HUES48 (cell line): ENCODE results near the gene COBL.
"Not testable (repeated sequence)": the region's sequence is repeated elsewhere in the genome, so short reads cannot be mapped to it uniquely, and the experiment has no call there.

Experiments used
- H3K27ac ChIP-seq: one replicate; pipeline ENCODE4 v1.7.0; 2013; ENCODE audit warnings: low read depth, low read length, inconsistent platforms
- H3K27me3 ChIP-seq: 2 replicates; pipeline ENCODE4 v1.6.1; 2013; ENCODE audit warnings: mild to moderate bottlenecking, low read length; ENCODE audit not compliant: control insufficient read depth, insufficient read depth
- H3K36me3 ChIP-seq: 2 replicates; pipeline ENCODE4 v1.6.1; 2013; ENCODE audit warnings: low read length; ENCODE audit not compliant: control insufficient read depth, insufficient read depth
- H3K4me1 ChIP-seq: 2 replicates; pipeline ENCODE4 v1.6.1; 2013; ENCODE audit warnings: mild to moderate bottlenecking, low read length; ENCODE audit not compliant: control insufficient read depth, insufficient read depth
- H3K4me3 ChIP-seq: 2 replicates; pipeline ENCODE4 v1.5.1; 2013; ENCODE audit warnings: mild to moderate bottlenecking, low read depth, low read length
- H3K9ac ChIP-seq: 2 replicates; pipeline ENCODE4 v1.6.1; 2013; ENCODE audit warnings: mild to moderate bottlenecking, low read depth, low read length, moderate library complexity
- H3K9me3 ChIP-seq: 2 replicates; pipeline ENCODE4 v1.6.1; 2013; ENCODE audit warnings: low read length; ENCODE audit not compliant: control insufficient read depth, insufficient read depth

Gene COBL

DNA sequence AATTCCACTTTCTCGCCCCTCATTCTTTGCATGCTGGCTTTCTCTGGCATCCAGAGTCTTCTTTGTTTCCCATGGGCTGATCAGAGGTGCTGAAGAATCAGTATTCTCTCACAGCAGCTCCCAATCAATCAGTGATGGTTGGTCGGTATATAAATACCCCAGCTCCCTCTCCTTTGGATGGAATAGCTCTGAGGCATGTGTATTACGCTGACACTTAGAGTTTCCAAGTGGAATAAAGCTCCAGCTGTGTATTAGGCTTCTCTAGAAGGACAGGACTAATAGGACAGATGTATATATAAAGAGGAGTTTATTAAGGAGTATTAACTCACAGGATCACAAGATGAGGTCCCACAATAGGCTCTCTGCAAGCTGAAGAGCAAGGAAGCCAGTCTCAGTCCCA, 315.7 kb downstream of the COBL start:
- Histone ChIP-seq H3K27ac (no peak overlapping the region), H3K27me3 (no peaks in the 10 kb centered on the region), H3K4me1 (no peaks in the 10 kb centered on the region), H3K36me3 (no peaks in the 10 kb centered on the region), H3K9me3 (no peaks in the 10 kb centered on the region), H3K9ac (no peak overlapping the region), H3K4me3 (no peak overlapping the region)

DNA sequence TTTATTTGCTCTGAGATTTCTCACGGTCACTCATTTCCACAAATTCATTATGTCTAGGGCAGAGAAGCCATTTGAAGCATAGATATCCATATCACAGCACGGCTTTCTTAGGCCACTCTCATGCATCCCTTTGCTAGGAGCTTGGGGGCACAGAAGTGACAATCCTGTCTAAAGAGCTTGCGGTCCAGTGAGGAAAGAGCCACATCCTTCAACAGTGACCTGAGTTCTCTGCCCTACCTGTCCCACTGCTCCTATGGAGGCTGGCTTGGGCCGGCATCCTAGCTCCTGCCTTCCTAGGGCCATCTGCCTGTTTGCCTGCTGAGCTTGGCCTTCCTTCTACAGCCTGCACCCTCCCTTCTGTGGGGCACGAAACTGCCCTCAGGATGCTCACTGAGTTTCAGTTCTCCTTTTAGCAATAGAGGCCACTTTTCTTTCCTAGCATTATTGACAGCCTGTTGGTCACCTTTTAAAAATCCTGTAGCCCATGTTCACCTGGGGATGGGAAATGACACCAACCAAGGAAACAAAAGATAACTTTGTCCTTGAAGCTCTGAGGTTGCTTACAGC, 321.8 kb downstream of the COBL start:
- H3K4me1 ChIP-seq: no peaks in the 10 kb centered on the region
- no peak overlapping the region for H3K27ac ChIP-seq
- no peaks in the 10 kb centered on the region for H3K9me3 ChIP-seq
- no peak overlapping the region for H3K9ac ChIP-seq
- H3K36me3 ChIP-seq: no peaks in the 10 kb centered on the region
- H3K4me3 ChIP-seq: no peak overlapping the region
- H3K27me3 ChIP-seq: no peaks in the 10 kb centered on the region

DNA sequence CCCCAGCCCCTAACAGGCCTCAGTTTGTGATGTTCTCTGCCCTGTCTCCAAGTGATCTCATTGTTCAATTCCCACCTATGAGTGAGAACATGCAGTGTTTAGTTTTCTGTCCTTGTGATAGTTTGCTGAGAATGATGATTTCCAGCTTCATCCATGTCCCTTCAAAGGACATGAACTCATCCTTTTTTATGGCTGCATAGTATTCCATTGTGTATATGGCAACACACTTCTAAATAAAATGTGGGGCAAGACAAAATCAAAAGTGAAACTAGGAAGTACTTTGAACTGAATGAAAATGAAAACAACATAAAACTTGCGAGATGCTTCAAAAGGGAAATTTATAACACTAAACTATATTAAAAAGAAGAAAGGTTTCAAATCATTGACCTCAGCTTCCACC, 326.4 kb downstream of the COBL start:
- not testable (repeated sequence) for H3K4me3 ChIP-seq, H3K9ac ChIP-seq, H3K27me3 ChIP-seq, H3K27ac ChIP-seq, H3K9me3 ChIP-seq, H3K36me3 ChIP-seq
- H3K4me1 ChIP-seq: peaks cover 18% of the 10 kb centered on the region

DNA sequence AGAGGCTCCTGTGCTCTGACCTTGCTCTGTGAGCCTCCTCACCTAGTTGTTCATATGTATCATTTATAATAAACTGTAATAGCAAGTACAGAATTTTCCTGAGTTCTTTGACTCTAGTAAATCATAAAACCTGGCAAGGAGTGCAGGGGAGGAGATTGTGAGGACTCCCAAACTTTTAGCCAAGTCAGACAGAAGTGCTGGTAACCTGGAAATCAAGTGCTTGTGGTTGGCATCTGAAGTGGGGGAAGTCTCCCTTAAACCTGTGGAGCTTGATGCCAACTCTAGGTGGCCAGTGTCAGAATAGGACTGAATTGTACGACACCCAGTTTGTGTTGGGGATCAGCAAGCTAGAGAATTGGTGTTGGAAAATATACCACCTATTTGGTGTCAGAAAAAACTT, 327.6 kb downstream of the COBL start:
- Histone ChIP-seq H3K4me1 (peaks cover 25% of the 10 kb centered on the region), H3K36me3 (no peaks in the 10 kb centered on the region), H3K9me3 (no peaks in the 10 kb centered on the region), H3K27ac (no peak overlapping the region), H3K27me3 (no peaks in the 10 kb centered on the region), H3K9ac (no peak overlapping the region), H3K4me3 (no peak overlapping the region)

DNA sequence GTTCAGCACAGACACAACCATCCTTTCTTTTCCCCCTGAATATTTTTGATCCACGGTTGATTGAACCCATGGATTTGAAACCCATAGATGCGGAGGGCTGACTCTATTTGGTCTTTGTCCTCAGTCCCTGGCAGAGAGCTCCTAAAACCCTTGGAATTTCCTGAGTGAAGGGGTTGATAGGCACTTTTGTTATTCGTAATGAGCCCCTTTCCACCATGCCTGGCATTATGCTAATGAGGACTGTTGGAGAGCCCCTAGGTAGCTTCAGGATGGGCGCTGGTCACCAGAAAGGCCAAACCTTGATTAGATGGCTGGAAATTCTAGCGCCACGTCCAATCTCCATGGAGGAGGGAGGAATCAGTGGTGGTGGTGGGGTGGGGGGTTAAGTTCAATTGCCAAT, 328.1 kb downstream of the COBL start:
- Histone ChIP-seq H3K36me3 (no peaks in the 10 kb centered on the region), H3K4me1 (peaks cover 30% of the 10 kb centered on the region), H3K4me3 (no peak overlapping the region), H3K9ac (no peak overlapping the region), H3K9me3 (no peaks in the 10 kb centered on the region), H3K27ac (no peak overlapping the region), H3K27me3 (no peaks in the 10 kb centered on the region)

DNA sequence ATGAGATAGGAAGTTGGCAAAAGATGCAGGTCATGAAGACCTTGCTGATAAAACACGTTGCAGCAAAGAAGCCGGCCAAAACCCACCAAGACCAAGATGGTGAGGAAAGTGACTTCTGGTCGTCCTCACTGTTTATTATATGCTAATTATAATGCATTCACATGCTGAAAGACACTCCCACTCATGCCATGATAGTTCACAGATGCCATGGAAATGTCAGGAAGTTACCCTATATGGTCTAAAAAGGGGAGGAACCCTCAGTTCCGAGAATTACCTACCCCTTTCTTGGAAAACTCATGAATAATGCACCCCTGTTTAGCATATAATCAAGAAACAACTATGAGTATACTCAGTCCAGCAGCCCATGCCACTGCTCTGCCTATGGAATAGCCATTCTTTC, 331.5 kb downstream of the COBL start:
- H3K4me1 ChIP-seq: peaks cover 50% of the 10 kb centered on the region
- no peaks in the 10 kb centered on the region for H3K27me3 ChIP-seq
- H3K36me3 ChIP-seq: no peaks in the 10 kb centered on the region
- H3K27ac ChIP-seq: no peak overlapping the region
- no peaks in the 10 kb centered on the region for H3K9me3 ChIP-seq
- no peak overlapping the region for H3K4me3 ChIP-seq
- no peak overlapping the region for H3K9ac ChIP-seq

DNA sequence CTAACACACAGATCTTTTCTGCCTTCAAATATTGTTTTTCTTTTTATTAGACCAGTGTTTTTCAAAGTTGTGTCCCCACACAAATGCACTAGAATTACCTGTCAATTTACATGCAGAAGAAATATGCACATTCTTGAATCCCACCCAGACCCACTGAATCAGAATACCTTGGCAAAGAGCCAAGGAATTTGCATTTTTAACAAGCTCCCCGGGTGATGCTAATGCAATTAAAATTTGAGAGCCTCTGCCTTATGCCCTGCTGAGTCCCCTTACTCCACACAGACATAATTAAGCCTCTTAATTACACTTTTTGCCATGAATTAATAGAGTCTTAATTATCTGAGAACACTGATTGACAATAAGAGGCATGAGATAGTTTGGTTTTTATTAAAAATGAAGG, 332.8 kb downstream of the COBL start:
- H3K4me3 ChIP-seq: no peak overlapping the region
- H3K9ac ChIP-seq: no peak overlapping the region

DNA sequence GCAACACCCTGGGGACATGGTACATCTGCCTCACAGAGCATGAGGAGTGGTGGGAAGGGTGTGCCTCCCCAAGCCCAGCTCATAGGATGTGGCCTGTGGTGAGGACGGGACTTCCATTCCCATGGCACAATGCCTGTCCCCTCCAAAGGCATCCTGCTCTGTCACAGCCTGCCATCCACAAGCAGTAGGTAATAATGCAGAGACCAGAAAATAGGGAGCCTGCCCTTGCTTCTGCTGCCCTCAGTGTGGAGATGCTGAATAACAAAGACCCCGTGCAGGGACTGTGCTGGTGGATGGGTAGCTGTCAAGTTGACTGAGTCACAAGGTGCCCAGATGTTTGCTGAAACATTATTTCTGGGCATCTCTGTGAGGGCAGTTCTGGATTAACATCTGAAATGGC, 334.0 kb downstream of the COBL start:
- Histone ChIP-seq H3K36me3 (no peaks in the 10 kb centered on the region), H3K9me3 (no peaks in the 10 kb centered on the region), H3K9ac (no peak overlapping the region), H3K4me1 (peaks cover 34% of the 10 kb centered on the region), H3K27me3 (no peaks in the 10 kb centered on the region), H3K27ac (no peak overlapping the region), H3K4me3 (no peak overlapping the region)

More for the DNA sequence above, 332.8 kb downstream of the COBL start:
- Histone ChIP-seq H3K9me3 (no peaks in the 10 kb centered on the region), H3K4me1 (peaks cover 46% of the 10 kb centered on the region), H3K27me3 (no peaks in the 10 kb centered on the region), H3K36me3 (no peaks in the 10 kb centered on the region), H3K27ac (no peak overlapping the region)

DNA sequence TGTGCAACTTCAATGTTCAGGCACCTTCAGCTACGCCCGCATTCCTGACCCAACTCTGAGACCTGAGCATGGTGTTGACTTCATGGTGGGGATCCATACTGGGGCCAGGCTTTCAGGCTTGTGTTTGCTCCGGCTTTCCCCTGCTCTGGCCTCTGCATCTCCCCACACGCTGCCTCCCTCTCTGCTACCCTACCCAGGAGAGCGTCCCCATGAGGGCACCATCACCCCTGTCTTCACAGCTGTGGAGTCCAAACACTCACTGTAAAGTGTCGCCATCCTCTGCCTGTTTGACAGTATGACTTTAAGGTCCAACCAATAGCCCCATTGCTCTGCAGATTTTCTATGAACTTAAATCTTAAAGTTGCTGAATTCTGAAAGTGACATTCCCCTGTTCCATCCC, 334.9 kb downstream of the COBL start:
- Histone ChIP-seq H3K27me3 (no peaks in the 10 kb centered on the region), H3K27ac (no peak overlapping the region), H3K9me3 (no peaks in the 10 kb centered on the region), H3K4me1 (peaks cover 31% of the 10 kb centered on the region), H3K36me3 (no peaks in the 10 kb centered on the region), H3K4me3 (no peak overlapping the region), H3K9ac (no peak overlapping the region)

DNA sequence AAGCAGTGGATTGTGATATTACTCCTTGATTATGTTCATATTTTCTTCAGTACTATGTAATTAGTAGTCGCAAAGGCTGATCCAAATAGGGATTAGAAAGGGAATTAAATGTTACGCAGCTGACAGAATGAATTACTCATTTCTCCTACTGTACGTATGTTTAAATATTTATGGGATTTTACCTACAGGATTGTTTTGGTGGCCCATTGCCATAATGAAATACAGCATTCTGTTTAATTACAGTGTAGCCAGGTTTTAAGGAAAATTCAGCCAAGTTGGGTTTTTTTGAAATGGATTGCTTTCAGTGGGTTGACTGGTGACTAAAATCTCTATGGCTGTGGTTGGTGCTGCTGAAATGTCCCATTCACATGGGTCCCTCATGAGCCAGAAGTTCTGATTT, 336.2 kb downstream of the COBL start:
- no peaks in the 10 kb centered on the region for H3K9me3 ChIP-seq
- H3K27me3 ChIP-seq: no peaks in the 10 kb centered on the region
- no peak overlapping the region for H3K27ac ChIP-seq
- H3K9ac ChIP-seq: no peak overlapping the region
- H3K36me3 ChIP-seq: no peaks in the 10 kb centered on the region
- no peak overlapping the region for H3K4me3 ChIP-seq
- H3K4me1 ChIP-seq: peaks cover 31% of the 10 kb centered on the region

DNA sequence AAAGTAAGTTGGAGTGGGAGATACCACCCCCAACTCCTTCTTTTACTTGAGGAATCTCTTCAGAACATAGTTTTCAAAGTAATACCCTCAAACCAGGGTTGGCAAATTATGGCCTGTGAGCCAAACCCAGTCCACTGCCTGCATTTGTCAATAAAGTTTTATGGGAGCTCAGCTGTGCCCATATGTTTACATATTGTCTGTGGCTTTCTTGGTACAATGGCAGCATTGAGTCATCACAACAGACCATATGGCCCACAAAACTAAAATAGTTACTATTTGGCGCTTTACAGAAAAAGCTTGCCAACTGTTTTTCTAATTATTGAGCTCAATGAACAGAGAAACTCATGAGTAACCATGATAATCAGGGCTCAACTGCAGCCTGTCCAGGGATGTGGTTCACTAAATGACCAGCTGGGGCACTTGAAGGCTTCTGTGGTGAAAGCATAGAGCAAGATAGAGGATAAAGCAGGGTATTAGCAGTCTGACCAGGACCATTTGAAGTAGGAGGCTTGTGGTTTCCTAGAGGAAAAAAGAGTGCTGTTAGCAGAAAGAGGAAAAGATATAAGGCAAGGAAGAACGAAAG, 337.9 kb downstream of the COBL start:
- Histone ChIP-seq H3K36me3 (no peaks in the 10 kb centered on the region), H3K4me1 (peaks cover 22% of the 10 kb centered on the region), H3K27ac (no peak overlapping the region), H3K9me3 (no peaks in the 10 kb centered on the region), H3K9ac (no peak overlapping the region), H3K27me3 (no peaks in the 10 kb centered on the region), H3K4me3 (no peak overlapping the region)
